ENCODE data around the gene AIPL1.

DNA sequence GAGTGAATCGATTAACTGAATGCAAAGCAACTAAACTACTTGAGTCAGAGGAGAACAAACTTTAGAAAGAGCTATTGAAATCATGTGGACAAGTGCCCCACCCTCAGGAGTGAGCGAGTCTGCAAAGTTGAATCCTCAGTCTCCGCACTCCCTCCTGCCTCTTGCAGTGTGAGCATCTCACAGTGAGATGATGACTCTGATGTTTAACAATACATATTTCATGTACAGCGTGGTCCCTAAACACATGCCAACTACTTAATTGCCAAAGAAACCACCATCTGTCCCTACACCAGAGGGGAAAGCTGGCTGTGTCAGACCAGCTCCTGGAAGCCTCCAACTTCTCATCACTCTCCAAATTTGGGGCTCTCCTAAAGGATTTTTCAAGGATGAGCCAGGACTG lies 40.5 kb upstream of the AIPL1 start:
- TF ChIP-seq POLR2A (IDR thresholded peaks at IDR 0.05; ENCODE audit: low read depth, low read length) (no peak), TAF1 (IDR thresholded peaks at IDR 0.05; ENCODE audit: low read depth, low read length) (no peak), POU2F2 (IDR thresholded peaks at IDR 0.05; ENCODE audit: low read depth, low read length) (no peak), POLR2AphosphoS5 (IDR thresholded peaks at IDR 0.05; ENCODE audit: low read depth, low read length) (no peak), SPI1 (IDR thresholded peaks at IDR 0.05; ENCODE audit: low read depth, low read length) (no peak)

Measured in GM12891 (cell line).